ENCODE results near the gene NDUFAF5.

The NDUFAF5 gene

DNA sequence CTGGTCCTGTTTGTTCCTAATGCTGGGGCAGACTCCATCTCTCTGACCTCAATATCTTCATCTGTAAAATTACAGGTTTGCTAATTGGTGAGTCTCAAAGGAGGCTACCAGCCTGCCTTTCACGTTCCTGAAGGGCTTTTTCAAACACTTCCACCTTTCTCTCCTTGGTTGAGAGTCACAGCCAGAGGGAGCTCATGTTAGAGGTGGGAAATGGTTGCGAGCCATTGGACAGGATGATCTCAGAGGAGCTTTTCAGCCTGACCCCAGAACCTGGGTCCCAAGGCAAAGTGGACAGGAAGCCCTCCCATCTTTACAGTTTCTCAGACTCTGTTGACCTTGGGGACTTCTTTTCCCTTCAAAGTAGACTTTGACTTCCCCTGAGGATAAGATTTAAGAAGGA is 37.6 kb downstream of the NDUFAF5 start:
- TF ChIP-seq, protein P1, sequence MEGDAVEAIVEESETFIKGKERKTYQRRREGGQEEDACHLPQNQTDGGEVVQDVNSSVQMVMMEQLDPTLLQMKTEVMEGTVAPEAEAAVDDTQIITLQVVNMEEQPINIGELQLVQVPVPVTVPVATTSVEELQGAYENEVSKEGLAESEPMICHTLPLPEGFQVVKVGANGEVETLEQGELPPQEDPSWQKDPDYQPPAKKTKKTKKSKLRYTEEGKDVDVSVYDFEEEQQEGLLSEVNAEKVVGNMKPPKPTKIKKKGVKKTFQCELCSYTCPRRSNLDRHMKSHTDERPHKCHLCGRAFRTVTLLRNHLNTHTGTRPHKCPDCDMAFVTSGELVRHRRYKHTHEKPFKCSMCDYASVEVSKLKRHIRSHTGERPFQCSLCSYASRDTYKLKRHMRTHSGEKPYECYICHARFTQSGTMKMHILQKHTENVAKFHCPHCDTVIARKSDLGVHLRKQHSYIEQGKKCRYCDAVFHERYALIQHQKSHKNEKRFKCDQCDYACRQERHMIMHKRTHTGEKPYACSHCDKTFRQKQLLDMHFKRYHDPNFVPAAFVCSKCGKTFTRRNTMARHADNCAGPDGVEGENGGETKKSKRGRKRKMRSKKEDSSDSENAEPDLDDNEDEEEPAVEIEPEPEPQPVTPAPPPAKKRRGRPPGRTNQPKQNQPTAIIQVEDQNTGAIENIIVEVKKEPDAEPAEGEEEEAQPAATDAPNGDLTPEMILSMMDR (IDR thresholded peaks at IDR 0.05; ENCODE audit: low read depth, low read length) = no peak
- H3K4me3 ChIP-seq (ENCODE audit: low read depth, low read length) = no peak overlapping the region

DNA sequence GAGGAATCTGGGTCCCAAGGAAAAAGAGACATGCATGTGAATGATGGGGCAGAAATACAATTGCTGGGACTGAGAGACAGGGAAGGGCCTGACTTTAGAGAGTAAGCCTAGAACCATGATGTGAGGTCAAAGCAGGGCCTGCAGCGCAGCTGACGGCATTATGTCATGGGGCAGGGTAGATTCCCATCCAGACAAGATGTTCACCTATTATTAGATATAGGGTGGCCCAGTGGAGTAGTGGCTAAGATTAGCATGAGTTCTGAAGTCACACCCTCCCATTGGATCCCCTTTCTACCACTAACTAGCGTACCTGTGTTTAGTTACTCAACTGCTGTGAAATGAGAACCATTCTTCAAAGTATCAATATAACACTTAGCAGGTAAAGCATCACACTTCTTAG is 39.6 kb downstream of the NDUFAF5 start:
- TF ChIP-seq, protein P1 (IDR thresholded peaks at IDR 0.05; ENCODE audit: low read depth, low read length) = no peak
- H3K4me3 ChIP-seq (ENCODE audit: low read depth, low read length) = no peak overlapping the region

DNA sequence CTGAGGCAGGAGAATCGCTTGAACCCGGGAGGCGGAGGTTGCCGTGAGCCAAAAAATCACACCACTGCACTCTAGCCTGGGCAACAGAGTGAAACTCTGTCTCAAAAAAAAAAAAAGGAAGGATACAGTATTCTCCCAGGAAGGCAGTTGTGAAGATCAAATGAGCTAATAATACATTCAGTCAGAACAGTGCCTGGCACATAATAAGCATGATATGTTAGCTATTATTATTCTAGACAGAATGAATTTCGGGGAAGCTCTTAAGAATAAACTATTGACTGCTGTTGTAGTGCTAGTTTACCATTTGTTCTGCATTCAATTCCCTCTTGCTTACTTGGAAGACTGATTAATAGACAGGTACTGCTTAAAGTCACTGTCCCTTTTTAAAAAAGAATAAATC is 40.6 kb downstream of the NDUFAF5 start:
- no peak overlapping the region for H3K4me3 ChIP-seq (ENCODE audit: low read depth, low read length)
- TF ChIP-seq, protein P1 (IDR thresholded peaks at IDR 0.05; ENCODE audit: low read depth, low read length) = no peak

DNA sequence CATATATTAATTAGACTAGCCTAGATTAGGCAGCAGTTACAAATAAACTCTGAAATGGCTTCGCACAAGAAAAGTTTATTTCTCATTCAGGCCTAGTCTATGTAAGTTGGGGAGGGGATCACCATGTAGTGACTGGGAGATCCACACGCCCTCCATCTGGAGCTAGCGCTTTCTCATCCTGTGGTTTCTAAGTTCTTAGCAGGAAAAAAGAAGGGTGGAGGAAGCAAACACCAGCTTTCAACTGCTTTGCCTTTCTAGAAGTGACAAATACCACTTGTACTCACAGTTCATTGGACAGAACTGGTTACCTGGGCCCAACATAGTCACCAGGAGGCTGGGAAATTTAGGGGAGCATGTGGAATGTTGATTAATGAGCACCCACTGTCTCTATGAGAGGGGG is 46.6 kb downstream of the NDUFAF5 start:
- no peak overlapping the region for H3K4me3 ChIP-seq (ENCODE audit: low read depth, low read length)
- TF ChIP-seq, protein P1 (IDR thresholded peaks at IDR 0.05; ENCODE audit: low read depth, low read length) = no peak

DNA sequence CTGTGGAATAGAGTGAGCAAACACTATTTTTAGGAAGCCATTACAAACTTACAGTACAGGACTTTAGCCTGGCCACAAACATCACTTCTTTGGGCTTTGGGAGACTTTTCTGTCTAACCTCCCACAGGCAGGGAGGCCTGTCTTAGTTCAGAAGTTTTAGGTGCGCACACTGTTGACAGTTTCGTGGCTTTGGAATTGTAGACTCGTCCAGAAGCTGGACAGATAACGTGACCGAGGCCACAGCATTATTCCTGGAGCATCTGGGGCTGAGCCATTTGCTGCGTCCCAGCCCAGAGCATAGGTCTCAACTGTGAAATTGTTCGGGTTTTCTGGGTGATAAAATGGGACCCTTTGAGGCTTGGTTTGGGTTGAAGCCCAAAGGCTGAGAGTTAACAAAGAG is 53.8 kb downstream of the NDUFAF5 start:
- no peak overlapping the region for H3K4me3 ChIP-seq (ENCODE audit: low read depth, low read length)
- TF ChIP-seq, protein P1 (IDR thresholded peaks at IDR 0.05; ENCODE audit: low read depth, low read length) = no peak

DNA sequence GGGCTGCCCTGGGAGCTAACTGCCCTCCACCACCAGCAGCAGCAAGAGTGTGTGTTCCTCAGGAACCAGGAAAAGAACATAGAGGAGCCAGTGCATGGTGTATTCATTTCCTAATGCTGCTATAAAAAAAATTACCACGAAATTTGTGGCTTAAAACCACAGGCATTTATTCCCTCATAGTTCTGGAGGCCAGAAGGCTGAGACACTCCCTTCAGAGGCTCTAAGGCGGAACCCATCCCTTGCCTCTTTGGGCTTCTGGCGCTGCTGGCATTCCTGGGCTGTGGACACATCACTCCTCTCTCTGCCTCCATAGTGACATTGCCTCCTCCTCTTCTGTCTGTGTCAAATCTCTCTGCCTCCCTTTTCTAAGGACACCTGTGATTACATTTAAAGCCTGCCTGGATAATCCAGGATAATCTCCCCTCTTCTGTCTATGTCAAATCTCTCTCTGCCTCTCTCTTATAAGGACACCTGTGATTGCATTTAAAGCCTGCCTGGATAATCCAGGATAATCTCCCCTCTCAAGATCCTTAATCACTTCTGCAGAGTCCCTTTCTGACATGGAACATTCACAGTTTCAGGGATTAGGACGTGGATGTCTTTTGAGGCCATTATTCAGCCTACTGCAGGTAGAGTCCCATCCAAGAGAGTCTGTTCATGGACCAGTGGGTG is 54.7 kb downstream of the NDUFAF5 start:
- no peak overlapping the region for H3K4me3 ChIP-seq (ENCODE audit: low read depth, low read length)
- TF ChIP-seq, protein P1 (IDR thresholded peaks at IDR 0.05; ENCODE audit: low read depth, low read length) = no peak

DNA sequence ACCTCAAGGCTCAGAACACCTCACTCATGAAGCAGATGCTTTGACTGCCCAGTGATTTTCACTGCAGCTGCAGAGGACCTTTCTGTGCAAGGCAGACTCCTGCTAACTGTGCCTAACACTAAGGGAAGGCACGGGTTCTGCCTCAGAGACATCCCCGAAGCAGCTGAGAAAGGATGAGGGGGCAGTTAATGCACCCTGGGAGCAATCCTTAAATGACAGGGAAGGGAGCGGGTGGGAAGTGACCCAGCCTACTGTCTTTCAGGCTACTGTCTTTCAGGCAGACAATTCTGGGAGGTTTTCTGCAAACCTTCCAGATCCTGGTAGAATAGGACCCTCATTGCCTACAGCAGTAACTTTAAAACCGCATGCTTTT is 55.3 kb downstream of the NDUFAF5 start:
- no peak overlapping the region for H3K4me3 ChIP-seq (ENCODE audit: low read depth, low read length)
- TF ChIP-seq, protein P1 (IDR thresholded peaks at IDR 0.05; ENCODE audit: low read depth, low read length) = no peak

Data from WI38 (cell line).